ENCODE results near the gene UTRN. TPM values are rescaled to one million over a fixed set of nuclear protein-coding genes. Genes with fewer than 3 reads are reported as not detected.
A peak's percentile ranks its signal among the peaks of the same experiment; 100 is the strongest.

UTRN gene
- total and polyA plus RNA-seq, 8 donors, result 144 to 253 (median 198) TPM

DNA sequence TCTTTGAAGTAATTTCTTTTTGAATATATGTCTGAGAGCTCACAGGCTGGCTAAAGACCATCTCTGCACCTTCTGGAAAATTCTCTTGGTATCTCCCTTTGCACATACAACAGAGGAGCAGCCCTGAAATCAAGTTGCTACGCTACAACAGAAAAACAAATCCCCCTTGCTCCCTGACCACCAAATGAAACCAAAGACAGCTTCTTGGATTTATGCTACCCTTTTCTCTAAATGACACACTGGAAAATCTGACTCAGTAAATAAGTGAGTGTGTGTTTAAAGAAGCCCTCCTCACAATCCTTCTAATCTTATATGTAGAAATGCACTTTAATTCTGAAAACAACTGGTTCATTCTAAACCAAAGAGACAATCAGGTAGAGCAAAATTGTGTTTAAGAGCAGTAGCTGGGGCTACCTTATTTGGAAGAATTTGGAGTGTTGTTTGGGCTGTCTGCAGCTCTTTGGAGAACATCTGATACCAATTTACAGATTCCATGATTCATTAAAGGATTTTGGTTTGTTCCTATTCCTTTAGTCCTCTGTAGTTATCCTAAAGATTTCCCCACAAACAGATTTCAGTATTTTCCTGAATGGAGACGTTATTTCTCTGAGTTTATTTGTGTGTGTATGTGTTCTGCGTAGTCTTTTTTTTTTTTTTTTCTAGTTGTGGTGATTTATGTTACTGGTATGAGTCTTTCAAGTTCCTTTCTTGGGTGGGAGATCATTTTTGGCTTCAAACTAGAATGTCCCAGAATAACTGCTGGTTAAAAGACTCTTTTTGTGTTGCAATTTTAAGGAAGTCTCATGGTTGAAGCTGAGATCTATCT, 36.4 kb upstream of the UTRN start:
- Histone ChIP-seq H3K27ac (peak overlapping the region in 1 of 2 donors; percentile 61), H3K27me3 (no peaks in the 10 kb centered on the region), H3K4me3 (no peak overlapping the region), H3K9me3 (peaks cover 0 to 11% of the 10 kb centered on the region in 2 donors), H3K4me1 (no peaks in the 10 kb centered on the region), H3K36me3 (no peaks in the 10 kb centered on the region)
- DNase-seq (peak in 1 of 4 donors; percentile 9), ATAC-seq (peak; percentile 53)
- intact Hi-C loops (cut with DNase I), result no loop called here
- TF ChIP-seq, protein P1, sequence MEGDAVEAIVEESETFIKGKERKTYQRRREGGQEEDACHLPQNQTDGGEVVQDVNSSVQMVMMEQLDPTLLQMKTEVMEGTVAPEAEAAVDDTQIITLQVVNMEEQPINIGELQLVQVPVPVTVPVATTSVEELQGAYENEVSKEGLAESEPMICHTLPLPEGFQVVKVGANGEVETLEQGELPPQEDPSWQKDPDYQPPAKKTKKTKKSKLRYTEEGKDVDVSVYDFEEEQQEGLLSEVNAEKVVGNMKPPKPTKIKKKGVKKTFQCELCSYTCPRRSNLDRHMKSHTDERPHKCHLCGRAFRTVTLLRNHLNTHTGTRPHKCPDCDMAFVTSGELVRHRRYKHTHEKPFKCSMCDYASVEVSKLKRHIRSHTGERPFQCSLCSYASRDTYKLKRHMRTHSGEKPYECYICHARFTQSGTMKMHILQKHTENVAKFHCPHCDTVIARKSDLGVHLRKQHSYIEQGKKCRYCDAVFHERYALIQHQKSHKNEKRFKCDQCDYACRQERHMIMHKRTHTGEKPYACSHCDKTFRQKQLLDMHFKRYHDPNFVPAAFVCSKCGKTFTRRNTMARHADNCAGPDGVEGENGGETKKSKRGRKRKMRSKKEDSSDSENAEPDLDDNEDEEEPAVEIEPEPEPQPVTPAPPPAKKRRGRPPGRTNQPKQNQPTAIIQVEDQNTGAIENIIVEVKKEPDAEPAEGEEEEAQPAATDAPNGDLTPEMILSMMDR (IDR thresholded peaks at IDR 0.05), result no peak

DNA sequence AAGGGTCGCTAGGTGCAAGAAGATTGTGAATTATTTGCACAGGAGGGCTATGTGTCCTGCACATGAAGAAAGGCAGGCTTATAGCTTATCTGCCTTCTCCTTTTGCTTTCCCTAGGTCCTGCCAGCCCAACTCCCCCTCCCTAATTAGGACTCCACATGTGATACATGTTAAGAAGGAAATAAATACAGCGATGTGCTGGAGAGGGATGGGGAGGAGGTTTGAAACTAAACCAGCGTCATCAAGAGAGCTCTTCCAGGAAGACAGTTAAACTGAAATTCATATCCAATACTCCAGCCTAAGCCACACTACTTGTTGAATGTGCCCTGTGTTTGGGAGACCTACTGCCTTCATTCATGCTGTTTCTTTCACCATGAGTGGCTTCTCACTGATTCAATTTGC, 34.9 kb upstream of the UTRN start:
- intact Hi-C loops (cut with DNase I), result no loop called here
- Histone ChIP-seq H3K4me3 (no peak overlapping the region), H3K9me3 (peaks cover 0 to 11% of the 10 kb centered on the region in 2 donors), H3K27me3 (no peaks in the 10 kb centered on the region), H3K4me1 (no peaks in the 10 kb centered on the region), H3K27ac (no peak overlapping the region), H3K36me3 (no peaks in the 10 kb centered on the region)
- TF ChIP-seq, protein P1 (IDR thresholded peaks at IDR 0.05), result no peak
- no peak for ATAC-seq
- no peak for DNase-seq

DNA sequence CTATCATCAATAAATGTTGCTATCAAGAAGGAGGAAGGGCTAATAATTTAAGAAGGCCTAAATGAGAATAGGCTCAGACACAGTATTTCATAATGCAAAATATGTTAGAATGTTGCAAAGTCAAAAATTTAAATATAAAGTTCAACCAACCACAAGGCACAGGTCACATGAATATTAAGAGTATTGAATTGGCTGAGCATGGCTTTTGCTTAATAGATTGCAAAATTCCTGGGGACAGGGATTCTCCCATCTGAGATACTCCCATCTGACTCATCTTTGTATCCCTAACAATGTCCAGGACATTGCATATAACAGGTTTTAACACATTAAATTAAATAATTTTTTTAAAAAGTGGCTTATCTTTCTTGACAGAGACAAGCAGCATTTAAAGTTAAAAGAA, 32.9 kb upstream of the UTRN start:
- TF ChIP-seq, protein P1 (IDR thresholded peaks at IDR 0.05), result no peak
- ATAC-seq (no peak), DNase-seq (no peak)

DNA sequence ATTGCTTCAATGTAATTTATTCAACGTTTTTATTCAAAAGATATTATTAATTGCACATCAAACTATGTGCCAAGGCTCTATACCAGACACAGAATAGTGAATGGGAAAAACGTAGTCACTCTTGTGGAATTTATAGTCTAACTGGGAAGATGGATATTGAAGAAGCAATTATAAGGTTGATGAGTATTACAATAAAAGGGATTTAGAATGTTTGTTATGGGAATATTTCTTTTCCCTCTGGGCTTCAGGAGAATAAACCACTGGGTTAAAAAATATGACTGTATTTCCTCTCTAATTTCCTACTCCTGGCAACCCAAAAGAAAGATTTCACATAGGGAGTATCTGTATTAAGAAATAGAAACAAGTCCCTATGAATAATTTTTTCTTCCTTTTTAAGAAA, 25.1 kb upstream of the UTRN start:
- Histone ChIP-seq H3K36me3 (no peaks in the 10 kb centered on the region), H3K27me3 (no peaks in the 10 kb centered on the region), H3K4me3 (no peak overlapping the region), H3K4me1 (peaks cover 0 to 3% of the 10 kb centered on the region in 2 donors), H3K27ac (no peak overlapping the region), H3K9me3 (no peaks in the 10 kb centered on the region)
- TF ChIP-seq, protein P1 (IDR thresholded peaks at IDR 0.05), result no peak
- ATAC-seq (no peak), DNase-seq (no peak)
- intact Hi-C loops (cut with DNase I), result no loop called here

More for the DNA sequence above, 32.9 kb upstream of the UTRN start:
- Histone ChIP-seq H3K4me1 (no peaks in the 10 kb centered on the region), H3K36me3 (no peaks in the 10 kb centered on the region), H3K27me3 (no peaks in the 10 kb centered on the region), H3K9me3 (no peaks in the 10 kb centered on the region), H3K4me3 (no peak overlapping the region), H3K27ac (no peak overlapping the region)
- intact Hi-C loops (cut with DNase I), result no loop called here

DNA sequence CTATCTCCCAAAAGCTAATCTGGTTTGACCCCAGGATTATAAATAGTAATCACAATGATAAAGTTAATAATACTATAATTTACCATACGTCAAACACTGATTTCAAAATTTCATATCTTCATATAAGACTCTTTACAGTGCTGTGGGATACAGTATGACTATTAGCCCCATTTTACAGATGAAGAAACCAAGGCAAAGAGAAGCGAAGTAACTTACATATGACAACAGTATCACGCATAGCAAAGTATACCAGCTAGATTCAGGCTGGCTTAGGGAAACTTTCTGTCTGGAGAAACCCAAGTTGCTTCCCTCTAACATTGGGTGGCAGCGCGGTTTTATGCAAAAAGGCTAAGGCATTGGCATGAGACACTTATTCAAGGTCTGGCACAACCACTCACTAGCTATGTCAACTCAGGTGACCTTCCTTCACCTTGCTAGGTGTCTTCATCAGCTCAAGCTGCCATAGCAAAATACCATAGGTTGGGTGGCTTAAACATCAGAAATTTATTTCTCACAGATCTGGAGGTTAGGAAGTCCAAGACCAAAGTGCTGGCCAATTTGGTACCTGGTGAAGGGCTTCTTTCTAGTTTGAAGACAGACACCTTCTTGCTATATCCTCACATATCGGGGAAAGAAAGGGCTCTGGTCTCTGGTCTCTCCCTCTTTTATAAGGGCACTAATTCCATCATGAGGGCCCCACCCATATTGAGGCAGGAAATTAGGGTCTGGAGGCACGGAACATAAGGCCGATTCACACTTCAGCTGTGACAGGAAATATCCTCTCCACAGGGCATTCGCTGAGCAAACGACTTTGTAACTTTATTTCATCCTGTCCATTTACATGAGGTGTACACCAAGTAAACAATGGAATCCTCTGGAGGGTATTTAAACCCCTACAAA, 22.4 kb upstream of the UTRN start:
- no peaks in the 10 kb centered on the region for H3K9me3 ChIP-seq
- H3K4me1 ChIP-seq, result peaks cover 8 to 17% of the 10 kb centered on the region in 2 donors
- no peak overlapping the region for H3K27ac ChIP-seq
- H3K36me3 ChIP-seq, result no peaks in the 10 kb centered on the region
- intact Hi-C loops (cut with DNase I), result no loop called here
- no peaks in the 10 kb centered on the region for H3K27me3 ChIP-seq
- H3K4me3 ChIP-seq, result no peak overlapping the region
- TF ChIP-seq, protein P1 (IDR thresholded peaks at IDR 0.05), result no peak
- ATAC-seq, result no peak
- no peak for DNase-seq

Data from left lung (tissue), 10 donors.